Testis (tissue), 3 donors: ENCODE results near the gene DCTPP1. TPM values are rescaled to one million over a fixed set of nuclear protein-coding genes. Genes with fewer than 3 reads are reported as not detected.
A peak's percentile ranks its signal among the peaks of the same experiment; 100 is the strongest.
"Not testable (repeated sequence)": the region's sequence is repeated elsewhere in the genome, so short reads cannot be mapped to it uniquely, and the experiment has no call there.

Source experiments
- DNase-seq: peaks from one replicate; pipeline ENCODE4 v3.0.0-alpha.2; 2019
- H3K27ac ChIP-seq, 2 donors: fragments of 200-600 bp; sonication (generic); one replicate each; pipeline ENCODE4 v1.5.1; 2019
- H3K27me3 ChIP-seq: fragments of 200-600 bp; sonication (generic); one replicate; pipeline ENCODE4 v1.5.1; 2019
- H3K36me3 ChIP-seq: fragments of 200-600 bp; sonication (generic); one replicate; pipeline ENCODE4 v1.5.1; 2017; ENCODE audit warnings: low read depth; ENCODE audit errors: missing control alignments
- H3K4me1 ChIP-seq: fragments of 200-600 bp; sonication (generic); one replicate; pipeline ENCODE4 v1.5.1; 2019
- H3K4me3 ChIP-seq, 2 donors: fragments of 200-600 bp; sonication (generic); one replicate each; pipeline ENCODE4 v1.5.1; 2017 to 2019
- H3K9me3 ChIP-seq: fragments of 200-600 bp; sonication (generic); one replicate; pipeline ENCODE4 v1.5.1; 2017
- POLR2A ChIP-seq: fragments of 450-650 bp; IDR thresholded peaks from one replicate; pipeline ENCODE4 v1.6.1; 2017; ENCODE audit warnings: antibody characterized with exemption, mild to moderate bottlenecking, moderate library complexity
- whole genome bisulfite sequencing, 2 donors: methylation state at CpG; one replicate each; pipeline ENCODE4 v1.1.5; 2018; 5-methylcytosine and 5-hydroxymethylcytosine counted together
- intact Hi-C: fragments of 100-400 bp; cut with DNase I; formaldehyde crosslinking; loops from one replicate; pipeline ENCODE4 v1.15.1; 2023; ENCODE audit warnings: low total_unique reads
- polyA plus RNA-seq: library from polyadenylated mRNA; stranded (reverse); fragments of 350-450 nt; fragmentation: Illumina TruSeq; extraction: RNeasy Lipid Tissue Mini Kit (QIAGEN cat#74804); gene quantifications from one replicate; pipeline ENCODE4 v1.2.3, GENCODE V29; 2014; ENCODE audit warnings: low read depth, low replicate concordance; ENCODE audit not compliant: insufficient read depth
- total RNA-seq, 2 donors: library from RNA; depleted of rRNA; stranded (reverse); fragments of >200 nt; gene quantifications; one replicate each; pipeline ENCODE4 v1.2.3, GENCODE V29; 2016
- TF ChIP-seq, protein P1 (sequence below), 3 experiments: fragments of 450-650 bp in 2 of 3; fragments of 200-600 bp in 1 of 3; sonication (generic) in 1 of 3; IDR thresholded peaks; one replicate each; pipeline ENCODE4 v1.5.1; 2016 to 2019; ENCODE audit warnings: antibody characterized with exemption in 3 of 3, mild to moderate bottlenecking in 2 of 3, moderate library complexity in 1 of 3

DCTPP1 gene
- total and polyA plus RNA-seq, 3 donors from 2014 or later: 15.2 to 26.1 (median 23.6) TPM

DNA sequence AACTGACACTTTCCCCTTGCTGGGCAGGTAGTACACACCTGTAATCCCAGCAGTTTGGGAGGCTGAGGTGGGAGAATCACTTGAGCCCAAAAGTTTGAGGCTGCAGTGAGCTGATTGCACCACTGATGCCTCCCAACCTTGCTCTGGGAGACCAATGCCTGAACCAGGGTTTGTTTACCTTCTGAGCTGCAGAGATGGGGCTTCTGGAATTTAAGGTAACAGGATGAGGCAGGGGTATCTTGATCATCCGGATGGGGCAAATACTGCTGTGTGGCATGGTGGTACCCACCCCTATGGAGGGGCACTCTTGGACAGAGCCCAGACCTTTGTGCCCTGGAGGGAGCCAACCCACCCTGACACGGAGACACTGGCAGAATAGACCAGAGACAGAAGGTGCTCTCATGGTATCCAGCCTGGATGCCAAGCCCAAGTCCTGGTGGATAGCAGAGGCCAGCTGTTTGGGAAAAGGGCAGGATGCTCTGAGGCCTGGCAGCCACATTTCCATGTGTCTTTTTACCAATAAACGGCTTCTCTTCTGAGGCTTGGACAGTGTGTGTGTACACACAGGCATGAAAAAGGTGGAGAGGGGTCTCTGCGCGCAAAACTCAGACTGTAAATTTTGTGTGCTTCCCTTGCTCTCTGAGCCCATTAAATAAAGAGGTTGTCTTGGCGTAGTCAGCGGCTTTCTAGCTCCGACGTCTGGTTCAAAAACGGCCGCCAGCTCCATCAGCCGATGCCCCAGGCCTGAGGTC lies 30.2 kb downstream of the DCTPP1 start:
- WGBS, 2 donors: 7 to 8% methylated on average over 5 to 12 of the region's 12 CpGs

DNA sequence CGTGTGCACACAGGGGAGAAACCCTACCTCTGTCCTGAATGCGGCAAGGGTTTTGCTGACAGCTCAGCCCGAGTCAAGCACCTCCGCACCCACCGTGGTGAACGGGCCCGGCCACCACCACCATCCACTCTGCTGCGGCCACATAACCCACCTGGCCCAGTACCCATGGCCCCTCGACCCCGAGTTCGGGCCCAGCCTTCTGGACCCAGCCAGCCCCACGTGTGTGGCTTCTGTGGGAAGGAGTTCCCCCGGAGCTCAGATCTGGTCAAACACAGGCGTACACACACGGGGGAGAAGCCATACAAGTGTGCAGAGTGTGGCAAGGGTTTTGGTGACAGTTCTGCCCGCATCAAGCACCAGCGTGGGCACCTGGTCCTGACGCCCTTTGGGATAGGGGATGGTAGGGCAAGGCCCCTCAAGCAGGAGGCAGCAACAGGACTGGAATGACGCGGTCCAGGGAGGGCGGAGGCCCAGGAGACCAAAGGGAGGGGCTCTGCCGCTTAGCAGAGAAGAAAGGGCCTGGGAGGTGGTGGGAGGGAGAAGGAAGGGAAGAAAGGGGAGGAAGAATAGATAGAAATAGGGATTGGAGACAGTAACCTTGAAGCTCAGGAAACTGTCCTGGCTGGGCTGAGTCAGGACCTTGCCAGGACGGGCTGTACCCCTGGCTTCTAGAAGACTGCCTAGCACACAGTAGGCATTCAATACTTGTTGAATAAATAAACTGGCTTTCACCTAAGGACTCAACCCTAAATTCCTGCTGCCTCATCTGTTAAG lies 31.0 kb downstream of the DCTPP1 start:
- Histone ChIP-seq H3K9me3 (no peaks in the 10 kb centered on the region), H3K36me3 (no peaks in the 10 kb centered on the region), H3K4me3 (no peak overlapping the region), H3K27ac (no peak overlapping the region), H3K27me3 (no peaks in the 10 kb centered on the region), H3K4me1 (peaks cover 6% of the 10 kb centered on the region)
- TF ChIP-seq, protein P1, sequence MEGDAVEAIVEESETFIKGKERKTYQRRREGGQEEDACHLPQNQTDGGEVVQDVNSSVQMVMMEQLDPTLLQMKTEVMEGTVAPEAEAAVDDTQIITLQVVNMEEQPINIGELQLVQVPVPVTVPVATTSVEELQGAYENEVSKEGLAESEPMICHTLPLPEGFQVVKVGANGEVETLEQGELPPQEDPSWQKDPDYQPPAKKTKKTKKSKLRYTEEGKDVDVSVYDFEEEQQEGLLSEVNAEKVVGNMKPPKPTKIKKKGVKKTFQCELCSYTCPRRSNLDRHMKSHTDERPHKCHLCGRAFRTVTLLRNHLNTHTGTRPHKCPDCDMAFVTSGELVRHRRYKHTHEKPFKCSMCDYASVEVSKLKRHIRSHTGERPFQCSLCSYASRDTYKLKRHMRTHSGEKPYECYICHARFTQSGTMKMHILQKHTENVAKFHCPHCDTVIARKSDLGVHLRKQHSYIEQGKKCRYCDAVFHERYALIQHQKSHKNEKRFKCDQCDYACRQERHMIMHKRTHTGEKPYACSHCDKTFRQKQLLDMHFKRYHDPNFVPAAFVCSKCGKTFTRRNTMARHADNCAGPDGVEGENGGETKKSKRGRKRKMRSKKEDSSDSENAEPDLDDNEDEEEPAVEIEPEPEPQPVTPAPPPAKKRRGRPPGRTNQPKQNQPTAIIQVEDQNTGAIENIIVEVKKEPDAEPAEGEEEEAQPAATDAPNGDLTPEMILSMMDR (IDR thresholded peaks at IDR 0.05): no peak
- no peak for DNase-seq
- WGBS, 2 donors: 58 to 71% methylated on average over 9 to 23 of the region's 23 CpGs
- intact Hi-C loops: no loop called here

More for the DNA sequence above, 30.2 kb downstream of the DCTPP1 start:
- Histone ChIP-seq H3K4me3 (peak overlapping the region; percentile 66 to 67), H3K27ac (peak overlapping the region; percentile 40 to 81), H3K4me1 (peaks cover 1% of the 10 kb centered on the region), H3K27me3 (no peaks in the 10 kb centered on the region), H3K36me3 (no peaks in the 10 kb centered on the region), H3K9me3 (no peaks in the 10 kb centered on the region)
- intact Hi-C loops: no loop called here
- no peak for DNase-seq
- TF ChIP-seq, protein P1 (IDR thresholded peaks at IDR 0.05): no peak
- TF ChIP-seq POLR2A: no peak

- Histone ChIP-seq H3K4me3 (no peak overlapping the region), H3K9me3 (no peaks in the 10 kb centered on the region), H3K4me1 (peaks cover 6% of the 10 kb centered on the region), H3K36me3 (no peaks in the 10 kb centered on the region), H3K27ac (no peak overlapping the region), H3K27me3 (no peaks in the 10 kb centered on the region)
- TF ChIP-seq, protein P1 (IDR thresholded peaks at IDR 0.05): no peak
- TF ChIP-seq POLR2A: no peak
- DNase-seq: no peak
- intact Hi-C loops: no loop called here
- WGBS, 2 donors: 87 to 91% methylated on average over 24 to 36 of the region's 42 CpGs
These were observed 31.8 kb downstream of the DCTPP1 start for GRCh38 chr16:30397776-30398660.

DNA sequence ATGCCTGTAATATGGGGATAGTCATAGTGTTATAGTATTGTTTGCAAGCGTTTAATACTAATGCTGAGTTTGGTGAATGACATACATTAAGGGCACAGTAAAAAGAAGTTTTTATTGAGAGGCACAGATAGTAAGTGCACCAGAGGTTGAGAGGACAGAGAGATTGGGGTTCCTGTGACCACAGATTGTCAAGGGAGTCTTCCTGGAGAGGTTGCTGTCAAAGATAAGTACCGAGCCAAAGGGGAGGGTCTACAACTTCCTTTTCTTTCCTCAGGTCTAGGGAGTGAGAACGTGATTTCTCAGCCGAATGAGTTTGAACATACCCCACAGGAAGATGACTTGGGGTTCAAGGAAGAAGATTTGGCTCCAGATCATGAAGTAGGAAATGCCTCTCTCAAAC lies 32.8 kb downstream of the DCTPP1 start:
- Histone ChIP-seq H3K27ac (no peak overlapping the region), H3K36me3 (no peaks in the 10 kb centered on the region), H3K4me3 (no peak overlapping the region), H3K27me3 (no peaks in the 10 kb centered on the region), H3K4me1 (peaks cover 6% of the 10 kb centered on the region), H3K9me3 (no peaks in the 10 kb centered on the region)
- TF ChIP-seq, protein P1 (IDR thresholded peaks at IDR 0.05): no peak
- TF ChIP-seq POLR2A: no peak
- WGBS, 2 donors: 70 to 76% methylated on average over 4 of the region's 4 CpGs
- intact Hi-C loops: no loop called here
- no peak for DNase-seq

- H3K36me3 ChIP-seq, H3K4me3 ChIP-seq, DNase-seq, H3K27me3 ChIP-seq, H3K27ac ChIP-seq, H3K9me3 ChIP-seq, H3K4me1 ChIP-seq, intact Hi-C loops: not testable (repeated sequence)
- 58 to 70% methylated on average over 4 of the region's 4 CpGs for WGBS, 2 donors
These were observed 33.2 kb downstream of the DCTPP1 start for GRCh38 chr16:30396627-30397026.
